A549 (cell line): ENCODE data around the gene DEAF1. TPM values are rescaled to one million over a fixed set of nuclear protein-coding genes. Genes with fewer than 3 reads are reported as not detected.

Experiments used
- ATAC-seq, 2 experiments: fragments of 200-7000 bp in 1 of 2; fragments of >200 bp in 1 of 2; cut with Nextera tagmentation in 1 of 2; cut with Tn5 transposase in 1 of 2; 3 replicates each; pipeline versions ENCODE4 v1.8.0 to v1.9.1; 2018 to 2020; ENCODE audit warnings: mild to moderate bottlenecking in 1 of 2, moderate library complexity in 1 of 2
- CTCF ChIA-PET: fragments of 300-600 bp; sonication (Branson Sonifier 250); formaldehyde crosslinking; extraction: SDS; loops from one replicate; lab custom pipeline; 2021; ENCODE audit warnings: antibody characterized with exemption, inconsistent platforms; lab: Yijun Ruan, JAX
- POLR2A ChIA-PET: fragments of 350-600 bp; formaldehyde crosslinking; extraction: SDS; loops from one replicate; lab custom pipeline; 2021; ENCODE audit warnings: antibody characterized with exemption, inconsistent platforms; lab: Yijun Ruan, JAX
- DNase-seq, 2 experiments: peaks; one replicate each; pipeline versions ENCODE4 v3.0.0 to v3.0.0-alpha.2; 2011 to 2016; ENCODE audit warnings: low read depth in 1 of 2, low spot score in 1 of 2
- FAIRE-seq: peaks from 2 replicates; lab custom pipeline; 2011; peaks lifted over from hg19 to GRCh38; lab: Jason Lieb, UNC
- H3K27ac ChIP-seq, 2 experiments: fragments of >200 bp; sonication (Bioruptor Twin); formaldehyde crosslinking; 3 replicates each; pipeline ENCODE4 v1.5.1; 2016 to 2017
- H3K4me1 ChIP-seq: fragments of >200 bp; sonication (Bioruptor Twin); formaldehyde crosslinking; 3 replicates; pipeline ENCODE4 v1.6.1; 2016
- H3K4me2 ChIP-seq: fragments of >200 bp; sonication (Bioruptor Twin); formaldehyde crosslinking; 3 replicates; pipeline ENCODE4 v1.6.1; 2016
- H3K4me3 ChIP-seq: fragments of >200 bp; sonication (Bioruptor Twin); formaldehyde crosslinking; 3 replicates; pipeline ENCODE4 v1.5.1; 2016
- H3K9me3 ChIP-seq: fragments of >200 bp; sonication (Bioruptor Twin); formaldehyde crosslinking; 3 replicates; pipeline ENCODE4 v1.6.1; 2016
- BHLHE40 ChIP-seq: IDR thresholded peaks from 2 replicates; pipeline ENCODE4 v1.6.1; 2012; ENCODE audit warnings: low read depth, low read length, inconsistent platforms
- EHF ChIP-seq: fragments of 250-450 bp; sonication (Bioruptor Pico); IDR thresholded peaks from 2 replicates; pipeline ENCODE4 v1.5.0; 2020; ENCODE audit warnings: mild to moderate bottlenecking
- ELK1 ChIP-seq: fragments of 150-350 bp; IDR thresholded peaks from 2 replicates; pipeline ENCODE4 v1.6.1; 2014; ENCODE audit warnings: low read depth, mild to moderate bottlenecking, low read length
- FOSB ChIP-seq: fragments of 250-450 bp; sonication (Bioruptor Pico); IDR thresholded peaks from 2 replicates; pipeline ENCODE4 v1.5.0; 2020; ENCODE audit warnings: mild to moderate bottlenecking, moderate library complexity
- FOSL2 ChIP-seq, 2 experiments: fragments of 450-650 bp in 1 of 2; fragments of >200 bp in 1 of 2; sonication (Bioruptor Twin) in 1 of 2; formaldehyde crosslinking; IDR thresholded peaks; 2 replicates each; pipeline versions ENCODE4 v1.5.0 to v1.6.1; 2016 to 2020; ENCODE audit warnings: mild to moderate bottlenecking in 1 of 2, moderate library complexity in 1 of 2
- GATA3 ChIP-seq: IDR thresholded peaks from 2 replicates; pipeline ENCODE4 v1.6.1; 2012; ENCODE audit warnings: borderline replicate concordance
- HEYL ChIP-seq: fragments of 250-450 bp; sonication (Bioruptor Pico); IDR thresholded peaks from 2 replicates; pipeline ENCODE4 v1.8.0; 2021; ENCODE audit warnings: mild to moderate bottlenecking, moderate library complexity
- KDM1A ChIP-seq: fragments of 200-600 bp; sonication (generic); IDR thresholded peaks from 2 replicates; pipeline ENCODE4 v1.6.1; 2016; ENCODE audit warnings: low read depth, mild to moderate bottlenecking
- MYC ChIP-seq: IDR thresholded peaks from 2 replicates; pipeline ENCODE4 v1.6.1; 2012; ENCODE audit warnings: mild to moderate bottlenecking, inconsistent platforms, low read length, improper control_type of control experiment, borderline replicate concordance
- NR3C1 ChIP-seq: fragments of >200 bp; sonication (Bioruptor Twin); formaldehyde crosslinking; IDR thresholded peaks from 3 replicates; pipeline ENCODE4 v1.6.1; 2017
- PHF8 ChIP-seq: fragments of 200-600 bp; sonication (generic); IDR thresholded peaks from 2 replicates; pipeline ENCODE4 v1.6.1; 2016; ENCODE audit warnings: low read depth, mild to moderate bottlenecking, antibody characterized with exemption, moderate library complexity, borderline replicate concordance
- POLR2AphosphoS2 ChIP-seq: conservative IDR thresholded peaks from 2 replicates; pipeline ENCODE4 v1.6.1; 2012; ENCODE audit warnings: low read length, improper control_type of control experiment, inconsistent platforms
- RARB ChIP-seq: fragments of 250-450 bp; sonication (Bioruptor Pico); IDR thresholded peaks from 2 replicates; pipeline ENCODE4 v1.8.0; 2021; ENCODE audit warnings: mild to moderate bottlenecking, moderate library complexity
- RCOR1 ChIP-seq: fragments of 150-350 bp; IDR thresholded peaks from 2 replicates; pipeline ENCODE4 v1.6.1; 2014; ENCODE audit warnings: antibody characterized with exemption, low read length, low read depth
- SMC3 ChIP-seq: fragments of >200 bp; sonication (Bioruptor Twin); formaldehyde crosslinking; IDR thresholded peaks from 3 replicates; pipeline ENCODE4 v1.6.1; 2018; ENCODE audit warnings: inconsistent platforms
- TFCP2L1 ChIP-seq: fragments of 250-450 bp; sonication (Bioruptor Pico); IDR thresholded peaks from 2 replicates; pipeline ENCODE4 v1.5.0; 2021; ENCODE audit warnings: mild to moderate bottlenecking
- USF2 ChIP-seq: fragments of 450-650 bp; IDR thresholded peaks from 2 replicates; pipeline ENCODE4 v1.6.1; 2014; ENCODE audit warnings: antibody characterized with exemption
- ZFP36 ChIP-seq: fragments of 450-650 bp; IDR thresholded peaks from 2 replicates; pipeline ENCODE4 v1.6.1; 2014; ENCODE audit warnings: borderline replicate concordance; ENCODE audit not compliant: partially characterized antibody
- ZNF302 ChIP-seq: fragments of 250-450 bp; sonication (Bioruptor Pico); IDR thresholded peaks from 2 replicates; pipeline ENCODE4 v1.9.0; 2021; ENCODE audit warnings: inconsistent platforms, mild to moderate bottlenecking, moderate library complexity
- WGBS: methylation state at CpG from one replicate; pipeline ENCODE4 v1.1.6; 2017; ENCODE audit errors: missing lambda C conversion rate; 5-methylcytosine and 5-hydroxymethylcytosine counted together
- polyA plus RNA-seq, 4 experiments: library from polyadenylated mRNA; depleted of rRNA in 3 of 4; stranded (reverse); fragments of >200 nt; fragmentation: RNase III in 1 of 4; extraction: RNeasy Plus Mini Kit Qiagen cat#74134 plus additional on column Dnase treatment in 1 of 4; gene quantifications; 2 replicates in 3 of 4; 3 replicates in 1 of 4; pipeline ENCODE4 v1.2.3, GENCODE V29; 2011 to 2017
- TF ChIP-seq, protein P1 (sequence below): IDR thresholded peaks from 2 replicates; pipeline ENCODE4 v1.6.1; 2012
- TF ChIP-seq, protein P2 (sequence below): fragments of >200 bp; sonication (Bioruptor Twin); formaldehyde crosslinking; IDR thresholded peaks from 3 replicates; pipeline ENCODE4 v1.5.1; 2016
- TF ChIP-seq, protein P3 (sequence below): fragments of 250-450 bp; sonication (Bioruptor Pico); IDR thresholded peaks from 2 replicates; pipeline ENCODE4 v1.5.0; 2021; ENCODE audit warnings: mild to moderate bottlenecking, moderate library complexity, borderline replicate concordance

The DEAF1 gene
- polyA plus RNA-seq, 2 of the 4 experiments (the other 2 are of a cell fraction) = 16.0 to 24.0 TPM

- TF ChIP-seq, protein P1, sequence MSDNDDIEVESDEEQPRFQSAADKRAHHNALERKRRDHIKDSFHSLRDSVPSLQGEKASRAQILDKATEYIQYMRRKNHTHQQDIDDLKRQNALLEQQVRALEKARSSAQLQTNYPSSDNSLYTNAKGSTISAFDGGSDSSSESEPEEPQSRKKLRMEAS = no peak
- no peak for TF ChIP-seq FOSL2 (IDR thresholded peaks at IDR 0.05)
- no peak for TF ChIP-seq FOSL2 (CRISPR knock-in tag; IDR thresholded peaks at IDR 0.05)
Observed at GRCh38 chr11:689625-690024, 5.4 kb downstream of the DEAF1 start (continued).

- ChIA-PET CTCF (interaction anchor here (1.2 to 26.0 kb wide), 4 partner anchors 9 to 36 kb away, joined by 3 to 599 read pairs (median 4); no protein-coding TSS in a partner anchor), POLR2A (no interaction called here)
- no peaks in the 10 kb centered on the region for H3K9me3 ChIP-seq
- TF ChIP-seq ZFP36 = no peak
- no peak for TF ChIP-seq RARB
- TF ChIP-seq PHF8 = no peak
- TF ChIP-seq ELK1 = no peak
- no peak for TF ChIP-seq TFCP2L1 (CRISPR knock-in tag)
- no peak for TF ChIP-seq FOSB (CRISPR knock-in tag)
- no peak for TF ChIP-seq POLR2AphosphoS2
- TF ChIP-seq KDM1A = no peak
- DNase-seq (no peak), ATAC-seq (no peak), FAIRE-seq (no peak)
- H3K27ac ChIP-seq = no peak overlapping the region; a peak in 1 of 6 replicates
- H3K4me1 ChIP-seq = peaks cover 23% of the 10 kb centered on the region
- WGBS = 95% methylated on average over 9 of the region's 9 CpGs
- H3K4me3 ChIP-seq = no peak overlapping the region
- H3K4me2 ChIP-seq = no peak overlapping the region
Observed at GRCh38 chr11:688681-689080, 6.3 kb downstream of the DEAF1 start.

DNA sequence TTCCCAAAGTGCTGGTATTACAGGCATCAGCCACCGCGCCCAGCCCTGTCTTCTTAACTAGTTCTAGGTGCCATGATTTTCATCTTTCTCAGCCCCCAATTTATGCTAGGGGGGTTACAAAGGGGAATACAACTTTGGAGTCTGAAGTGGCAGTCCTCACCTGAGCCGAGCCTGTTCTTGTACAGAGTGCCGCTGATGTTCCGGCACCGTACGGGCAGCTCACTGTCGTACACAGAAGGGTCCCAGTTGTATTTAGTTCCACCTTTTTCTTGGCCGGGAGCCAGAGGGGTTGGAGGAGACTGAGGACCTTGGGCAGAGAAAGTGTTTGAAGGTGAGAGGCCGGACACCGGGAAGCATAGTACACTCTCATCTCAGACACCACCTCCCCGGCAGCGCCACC lies 7.3 kb downstream of the DEAF1 start:
- Histone ChIP-seq H3K9me3 (no peaks in the 10 kb centered on the region), H3K4me2 (no peak overlapping the region), H3K4me1 (peaks cover 14% of the 10 kb centered on the region; the same call in 2 of the 3 replicates), H3K4me3 (no peak overlapping the region), H3K27ac (no peak overlapping the region)
- FAIRE-seq = no peak
- ChIA-PET CTCF (interaction anchor here (1.1 to 1.5 kb wide), 5 partner anchors 25 to 133 kb away, joined by 3 to 5 read pairs (median 3); no protein-coding TSS in a partner anchor), POLR2A (no interaction called here)
- no peak for ATAC-seq
- no peak for DNase-seq
- 95% methylated on average over 13 of the region's 13 CpGs for WGBS
- TF ChIP-seq GATA3 (no peak), NR3C1 (no peak), RCOR1 (no peak), MYC (no peak)
- TF ChIP-seq, protein P2, sequence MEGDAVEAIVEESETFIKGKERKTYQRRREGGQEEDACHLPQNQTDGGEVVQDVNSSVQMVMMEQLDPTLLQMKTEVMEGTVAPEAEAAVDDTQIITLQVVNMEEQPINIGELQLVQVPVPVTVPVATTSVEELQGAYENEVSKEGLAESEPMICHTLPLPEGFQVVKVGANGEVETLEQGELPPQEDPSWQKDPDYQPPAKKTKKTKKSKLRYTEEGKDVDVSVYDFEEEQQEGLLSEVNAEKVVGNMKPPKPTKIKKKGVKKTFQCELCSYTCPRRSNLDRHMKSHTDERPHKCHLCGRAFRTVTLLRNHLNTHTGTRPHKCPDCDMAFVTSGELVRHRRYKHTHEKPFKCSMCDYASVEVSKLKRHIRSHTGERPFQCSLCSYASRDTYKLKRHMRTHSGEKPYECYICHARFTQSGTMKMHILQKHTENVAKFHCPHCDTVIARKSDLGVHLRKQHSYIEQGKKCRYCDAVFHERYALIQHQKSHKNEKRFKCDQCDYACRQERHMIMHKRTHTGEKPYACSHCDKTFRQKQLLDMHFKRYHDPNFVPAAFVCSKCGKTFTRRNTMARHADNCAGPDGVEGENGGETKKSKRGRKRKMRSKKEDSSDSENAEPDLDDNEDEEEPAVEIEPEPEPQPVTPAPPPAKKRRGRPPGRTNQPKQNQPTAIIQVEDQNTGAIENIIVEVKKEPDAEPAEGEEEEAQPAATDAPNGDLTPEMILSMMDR = no peak

DNA sequence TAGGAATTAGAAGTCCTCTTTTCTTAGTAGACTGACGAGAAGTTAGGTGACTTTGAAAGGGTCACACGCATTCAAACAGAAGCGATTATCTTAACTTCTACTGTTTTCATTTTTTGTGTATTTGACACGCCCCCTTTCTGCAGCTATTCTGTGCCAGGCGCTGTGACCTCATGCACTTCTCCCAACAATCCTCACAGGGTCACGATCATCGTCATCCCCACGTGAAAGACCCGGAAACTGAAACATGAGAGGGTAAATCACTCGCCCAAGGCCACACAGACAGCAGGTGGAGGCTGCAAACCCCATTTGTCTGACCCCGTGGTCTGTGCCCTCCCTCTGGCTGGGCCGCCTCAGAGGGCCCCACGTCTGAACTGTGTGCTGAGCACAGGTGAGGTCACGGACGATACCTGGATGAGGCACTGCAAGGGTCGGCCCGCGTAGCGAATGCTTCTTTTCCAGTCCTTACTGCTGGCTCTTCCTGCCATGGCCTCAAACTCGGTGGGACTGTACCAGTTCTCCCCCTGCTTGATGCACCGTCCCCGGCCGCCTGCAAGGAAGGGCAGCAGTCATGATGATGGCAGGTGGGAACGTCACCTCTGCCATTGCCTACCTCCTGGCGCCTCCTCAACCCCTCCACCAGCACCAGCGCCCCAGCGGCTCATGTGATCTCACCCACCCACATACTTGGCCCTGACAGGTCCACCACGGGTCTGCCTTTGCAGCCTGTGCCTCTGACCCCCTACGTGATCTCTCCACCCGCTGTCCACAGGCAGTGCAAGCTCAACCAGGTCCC lies 8.4 kb downstream of the DEAF1 start:
- no peak; a peak in 1 of 6 replicates for ATAC-seq
- POLR2A ChIA-PET = no interaction called here
- DNase-seq = no peak

More for the DNA sequence above, 8.4 kb downstream of the DEAF1 start:
- H3K27ac ChIP-seq = no peak overlapping the region
- H3K4me1 ChIP-seq = peaks cover 13% of the 10 kb centered on the region; the same call in 2 of the 3 replicates
- TF ChIP-seq USF2 (no peak), RCOR1 (no peak), BHLHE40 (no peak), MYC (no peak), ZNF302 (CRISPR knock-in tag) (no peak), SMC3 (no peak), HEYL (no peak), EHF (CRISPR knock-in tag) (no peak), FOSL2 (IDR thresholded peaks at IDR 0.05) (no peak), FOSL2 (CRISPR knock-in tag; IDR thresholded peaks at IDR 0.05) (no peak)
- TF ChIP-seq, protein P3, sequence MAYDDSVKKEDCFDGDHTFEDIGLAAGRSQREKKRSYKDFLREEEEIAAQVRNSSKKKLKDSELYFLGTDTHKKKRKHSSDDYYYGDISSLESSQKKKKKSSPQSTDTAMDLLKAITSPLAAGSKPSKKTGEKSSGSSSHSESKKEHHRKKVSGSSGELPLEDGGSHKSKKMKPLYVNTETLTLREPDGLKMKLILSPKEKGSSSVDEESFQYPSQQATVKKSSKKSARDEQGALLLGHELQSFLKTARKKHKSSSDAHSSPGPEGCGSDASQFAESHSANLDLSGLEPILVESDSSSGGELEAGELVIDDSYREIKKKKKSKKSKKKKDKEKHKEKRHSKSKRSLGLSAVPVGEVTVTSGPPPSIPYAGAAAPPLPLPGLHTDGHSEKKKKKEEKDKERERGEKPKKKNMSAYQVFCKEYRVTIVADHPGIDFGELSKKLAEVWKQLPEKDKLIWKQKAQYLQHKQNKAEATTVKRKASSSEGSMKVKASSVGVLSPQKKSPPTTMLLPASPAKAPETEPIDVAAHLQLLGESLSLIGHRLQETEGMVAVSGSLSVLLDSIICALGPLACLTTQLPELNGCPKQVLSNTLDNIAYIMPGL (CRISPR knock-in tag) = no peak
- WGBS = 91% methylated on average over 30 of the region's 30 CpGs
- H3K4me3 ChIP-seq = no peak overlapping the region
- no peak overlapping the region for H3K4me2 ChIP-seq
- CTCF ChIA-PET = interaction anchor here (0.5 to 2.0 kb wide), 9 partner anchors 10 to 132 kb away, joined by 3 to 6 read pairs (median 3); no protein-coding TSS in a partner anchor
- H3K9me3 ChIP-seq = no peaks in the 10 kb centered on the region
- no peak for FAIRE-seq
